ENCODE results near the gene MED13L.

Gene MED13L

DNA sequence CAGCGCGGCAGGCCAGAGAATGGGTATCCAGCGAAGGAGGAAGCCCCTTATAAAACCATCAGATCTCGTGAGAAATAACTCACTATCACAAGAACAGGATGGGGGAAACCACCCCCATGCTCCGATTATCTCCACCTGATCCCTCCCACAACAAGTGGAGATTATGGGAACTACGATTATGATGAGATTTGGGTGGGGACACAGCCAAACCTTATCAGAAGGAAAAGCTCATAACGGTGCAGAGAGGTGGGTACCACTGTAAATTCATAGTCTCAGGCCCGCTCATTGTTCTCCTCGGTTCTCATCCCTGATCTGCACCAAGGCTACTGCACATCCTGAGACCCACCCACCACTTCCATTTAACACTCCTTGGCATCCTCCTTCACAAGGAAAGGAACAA, 326.5 kb downstream of the MED13L start:
- no peaks in the 10 kb centered on the region for H3K27me3 ChIP-seq (ENCODE audit: control insufficient read depth in 1 of 2, insufficient read depth in 2 of 2, low read length in 2 of 2)

DNA sequence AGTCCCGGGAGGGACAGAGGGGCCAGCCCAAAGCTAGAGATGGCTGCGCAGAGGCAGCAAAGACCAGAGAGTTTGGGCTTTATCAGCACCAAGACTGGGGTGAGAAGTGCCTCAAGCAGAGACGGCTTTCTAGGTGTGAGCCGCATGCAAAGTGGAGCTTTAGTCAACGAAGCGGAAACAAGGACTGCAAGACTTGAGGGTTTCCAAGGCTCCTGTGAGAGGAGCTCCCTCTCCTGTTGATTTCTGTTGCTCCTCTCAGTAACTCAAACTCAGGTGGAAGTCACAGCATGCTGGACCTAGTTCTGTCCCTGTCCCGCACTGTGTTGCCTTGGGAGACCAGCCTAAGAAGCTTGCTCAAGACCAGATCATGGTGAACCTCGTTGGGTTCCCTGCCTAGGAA, 327.8 kb downstream of the MED13L start:
- no peaks in the 10 kb centered on the region for H3K9me3 ChIP-seq (ENCODE audit: control insufficient read depth in 1 of 2, low read length in 2 of 2)
- no peak overlapping the region for H3K9ac ChIP-seq (ENCODE audit: low read depth in 1 of 2, low read length in 2 of 2)
- H3K36me3 ChIP-seq (ENCODE audit: control insufficient read depth in 1 of 2, insufficient read depth in 2 of 2, low read length in 2 of 2), result no peaks in the 10 kb centered on the region
- H3K27ac ChIP-seq (ENCODE audit: low read depth, low read length), result no peak overlapping the region
- H3K4me3 ChIP-seq (ENCODE audit: low read depth in 1 of 2, low read length in 2 of 2), result no peak overlapping the region
- no peaks in the 10 kb centered on the region for H3K4me1 ChIP-seq (ENCODE audit: control insufficient read depth in 1 of 2, insufficient read depth in 2 of 2, low read length in 2 of 2)
- H3K27me3 ChIP-seq (ENCODE audit: control insufficient read depth in 1 of 2, insufficient read depth in 2 of 2, low read length in 2 of 2), result no peaks in the 10 kb centered on the region

More for the DNA sequence above, 326.5 kb downstream of the MED13L start:
- no peaks in the 10 kb centered on the region for H3K9me3 ChIP-seq (ENCODE audit: control insufficient read depth in 1 of 2, low read length in 2 of 2)
- no peak overlapping the region for H3K9ac ChIP-seq (ENCODE audit: low read depth in 1 of 2, low read length in 2 of 2)
- H3K4me1 ChIP-seq (ENCODE audit: control insufficient read depth in 1 of 2, insufficient read depth in 2 of 2, low read length in 2 of 2), result no peaks in the 10 kb centered on the region
- no peaks in the 10 kb centered on the region for H3K36me3 ChIP-seq (ENCODE audit: control insufficient read depth in 1 of 2, insufficient read depth in 2 of 2, low read length in 2 of 2)
- H3K27ac ChIP-seq (ENCODE audit: low read depth, low read length), result no peak overlapping the region
- H3K4me3 ChIP-seq (ENCODE audit: low read depth in 1 of 2, low read length in 2 of 2), result no peak overlapping the region

DNA sequence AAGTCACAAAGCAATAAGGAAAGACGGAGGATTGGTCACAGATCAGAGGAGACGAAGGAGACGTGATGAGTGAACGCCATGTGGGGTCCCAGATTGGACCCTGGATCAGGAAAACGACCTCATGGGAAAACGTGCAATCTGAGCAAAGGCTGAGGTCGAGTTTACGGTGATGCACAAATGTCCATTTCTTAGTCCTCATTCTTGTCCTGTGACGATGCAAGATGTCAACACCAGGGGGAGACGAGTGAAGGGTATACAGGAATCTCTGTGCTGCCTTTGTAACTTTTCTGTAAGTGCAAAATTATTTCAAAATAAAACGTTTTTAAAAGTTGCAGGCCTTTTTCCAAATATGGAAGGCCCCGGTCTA, 329.8 kb downstream of the MED13L start:
- no peaks in the 10 kb centered on the region for H3K27me3 ChIP-seq (ENCODE audit: control insufficient read depth in 1 of 2, insufficient read depth in 2 of 2, low read length in 2 of 2)
- H3K9me3 ChIP-seq (ENCODE audit: control insufficient read depth in 1 of 2, low read length in 2 of 2), result no peaks in the 10 kb centered on the region
- no peaks in the 10 kb centered on the region for H3K36me3 ChIP-seq (ENCODE audit: control insufficient read depth in 1 of 2, insufficient read depth in 2 of 2, low read length in 2 of 2)
- H3K9ac ChIP-seq (ENCODE audit: low read depth in 1 of 2, low read length in 2 of 2), result no peak overlapping the region
- no peak overlapping the region for H3K4me3 ChIP-seq (ENCODE audit: low read depth in 1 of 2, low read length in 2 of 2)
- H3K4me1 ChIP-seq (ENCODE audit: control insufficient read depth in 1 of 2, insufficient read depth in 2 of 2, low read length in 2 of 2), result no peaks in the 10 kb centered on the region
- H3K27ac ChIP-seq (ENCODE audit: low read depth, low read length), result no peak overlapping the region

DNA sequence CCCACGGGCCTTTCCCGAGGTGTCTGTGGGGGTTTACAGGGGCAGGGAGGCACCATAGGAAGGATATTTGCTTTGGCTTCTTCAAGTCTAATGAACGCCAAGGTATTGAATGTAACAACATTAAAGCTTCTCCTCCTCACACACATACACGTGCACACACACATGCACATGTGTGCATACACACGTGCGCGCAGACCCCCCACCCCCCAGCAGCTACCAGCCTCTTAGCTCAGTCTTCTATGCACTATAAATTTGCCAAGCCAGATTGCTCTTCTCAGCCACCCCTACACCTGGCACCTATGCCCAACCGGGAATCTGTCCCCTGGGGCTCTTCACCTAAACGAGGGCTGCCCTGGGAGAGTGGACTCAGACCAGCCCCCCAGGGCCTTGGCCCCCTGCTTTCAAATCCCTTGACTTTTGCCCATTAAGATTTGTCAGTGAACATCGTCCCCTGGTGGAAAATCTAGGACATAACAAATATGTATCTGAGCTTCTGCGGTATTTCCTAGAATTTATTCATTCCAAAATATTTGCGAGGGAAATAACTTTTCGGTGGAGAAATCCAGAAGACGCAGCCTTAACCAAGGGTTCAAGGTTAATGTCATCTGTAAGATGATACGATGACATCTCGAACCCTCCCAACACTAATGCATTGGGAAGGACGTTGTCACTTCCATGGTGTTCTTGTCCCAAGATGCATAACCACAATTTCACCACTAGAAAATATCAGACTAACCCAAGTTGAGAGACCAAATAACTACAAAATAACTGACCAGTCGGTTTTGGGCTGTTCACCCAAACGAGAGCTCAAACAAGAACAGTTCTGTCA, 330.4 kb downstream of the MED13L start:
- H3K27me3 ChIP-seq (ENCODE audit: control insufficient read depth in 1 of 2, insufficient read depth in 2 of 2, low read length in 2 of 2), result no peaks in the 10 kb centered on the region
- H3K4me1 ChIP-seq (ENCODE audit: control insufficient read depth in 1 of 2, insufficient read depth in 2 of 2, low read length in 2 of 2), result no peaks in the 10 kb centered on the region
- H3K9ac ChIP-seq (ENCODE audit: low read depth in 1 of 2, low read length in 2 of 2), result no peak overlapping the region
- no peaks in the 10 kb centered on the region for H3K9me3 ChIP-seq (ENCODE audit: control insufficient read depth in 1 of 2, low read length in 2 of 2)
- H3K36me3 ChIP-seq (ENCODE audit: control insufficient read depth in 1 of 2, insufficient read depth in 2 of 2, low read length in 2 of 2), result no peaks in the 10 kb centered on the region
- no peak overlapping the region for H3K27ac ChIP-seq (ENCODE audit: low read depth, low read length)
- no peak overlapping the region for H3K4me3 ChIP-seq (ENCODE audit: low read depth in 1 of 2, low read length in 2 of 2)

DNA sequence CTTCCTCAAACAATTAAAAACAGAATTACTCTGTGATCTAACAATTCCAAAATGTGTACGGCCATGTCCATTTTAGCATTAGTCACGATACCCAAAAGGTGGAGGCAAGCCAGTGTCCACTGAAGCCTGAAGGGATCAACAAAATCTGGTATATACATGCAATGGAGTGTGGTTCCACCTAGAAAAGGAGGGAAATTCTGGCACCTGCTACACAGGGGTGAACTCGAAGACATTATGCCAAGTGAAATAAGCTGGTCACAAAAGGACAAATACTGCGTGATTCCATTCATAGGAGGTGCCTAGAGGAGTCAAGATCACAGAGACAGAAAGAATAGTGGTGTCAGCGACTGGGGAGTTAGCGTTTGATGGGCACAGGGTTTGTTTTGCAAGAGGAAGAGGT, 331.4 kb downstream of the MED13L start:
- no peak overlapping the region for H3K4me3 ChIP-seq (ENCODE audit: low read depth in 1 of 2, low read length in 2 of 2)
- no peaks in the 10 kb centered on the region for H3K4me1 ChIP-seq (ENCODE audit: control insufficient read depth in 1 of 2, insufficient read depth in 2 of 2, low read length in 2 of 2)
- no peaks in the 10 kb centered on the region for H3K9me3 ChIP-seq (ENCODE audit: control insufficient read depth in 1 of 2, low read length in 2 of 2)

DNA sequence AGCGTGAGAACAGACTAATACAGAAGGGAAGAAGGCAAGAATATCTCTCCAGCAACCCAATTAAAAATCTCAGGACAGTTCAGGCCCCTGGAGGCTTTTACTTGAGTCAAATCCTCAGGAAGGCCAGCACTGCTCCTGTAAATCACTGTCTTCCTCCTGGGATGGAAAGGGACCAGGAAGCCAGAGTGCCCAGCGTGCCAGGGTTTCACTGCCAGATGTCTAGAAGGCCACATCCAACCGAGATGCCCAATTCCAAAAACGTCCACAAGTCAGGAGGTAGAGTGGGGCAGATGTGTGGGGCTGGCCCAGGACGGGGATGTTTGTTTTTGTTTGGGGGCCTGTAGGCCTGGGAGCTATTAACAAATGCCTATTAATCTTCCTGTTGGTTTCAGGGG, 332.0 kb downstream of the MED13L start:
- H3K27me3 ChIP-seq (ENCODE audit: control insufficient read depth in 1 of 2, insufficient read depth in 2 of 2, low read length in 2 of 2), result no peaks in the 10 kb centered on the region
- no peaks in the 10 kb centered on the region for H3K9me3 ChIP-seq (ENCODE audit: control insufficient read depth in 1 of 2, low read length in 2 of 2)
- H3K4me1 ChIP-seq (ENCODE audit: control insufficient read depth in 1 of 2, insufficient read depth in 2 of 2, low read length in 2 of 2), result no peaks in the 10 kb centered on the region
- H3K4me3 ChIP-seq (ENCODE audit: low read depth in 1 of 2, low read length in 2 of 2), result no peak overlapping the region
- no peak overlapping the region for H3K27ac ChIP-seq (ENCODE audit: low read depth, low read length)
- H3K36me3 ChIP-seq (ENCODE audit: control insufficient read depth in 1 of 2, insufficient read depth in 2 of 2, low read length in 2 of 2), result no peaks in the 10 kb centered on the region
- no peak overlapping the region for H3K9ac ChIP-seq (ENCODE audit: low read depth in 1 of 2, low read length in 2 of 2)

More for the DNA sequence above, 331.4 kb downstream of the MED13L start:
- Histone ChIP-seq H3K27ac (ENCODE audit: low read depth, low read length) (no peak overlapping the region), H3K36me3 (ENCODE audit: control insufficient read depth in 1 of 2, insufficient read depth in 2 of 2, low read length in 2 of 2) (no peaks in the 10 kb centered on the region), H3K27me3 (ENCODE audit: control insufficient read depth in 1 of 2, insufficient read depth in 2 of 2, low read length in 2 of 2) (no peaks in the 10 kb centered on the region), H3K9ac (ENCODE audit: low read depth in 1 of 2, low read length in 2 of 2) (no peak overlapping the region)

DNA sequence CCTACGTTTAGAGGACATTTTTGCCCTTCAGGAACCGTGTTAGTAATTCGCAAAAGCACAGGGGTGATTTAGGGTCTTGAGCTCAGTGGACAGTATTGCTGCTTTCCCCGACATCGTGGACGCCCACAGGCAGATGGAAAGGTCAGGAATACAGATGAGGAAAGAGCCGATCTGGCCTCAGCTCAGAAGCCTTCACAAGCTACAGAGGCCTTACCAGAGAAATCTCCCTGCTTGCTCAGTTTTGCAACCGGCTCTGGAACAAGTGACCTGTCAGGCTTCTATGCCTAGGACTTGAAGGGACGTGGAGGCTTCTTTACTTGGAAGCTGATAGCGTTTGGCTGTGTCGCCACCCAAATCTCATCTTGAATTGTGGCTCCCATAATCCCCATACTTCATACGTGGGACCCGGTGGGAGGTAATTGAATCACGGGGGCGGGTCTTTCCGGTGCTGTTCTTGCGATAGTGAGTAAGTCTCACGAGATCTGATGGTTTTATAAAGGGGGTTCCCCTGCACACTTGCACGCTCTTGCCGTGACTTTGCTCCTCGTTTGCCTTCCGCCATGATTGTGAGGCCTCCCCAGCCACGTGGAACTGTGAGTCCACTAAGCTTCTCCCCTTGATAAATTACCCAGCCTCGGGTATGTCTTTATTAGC, 332.5 kb downstream of the MED13L start:
- no peaks in the 10 kb centered on the region for H3K27me3 ChIP-seq (ENCODE audit: control insufficient read depth in 1 of 2, insufficient read depth in 2 of 2, low read length in 2 of 2)
- no peak overlapping the region for H3K27ac ChIP-seq (ENCODE audit: low read depth, low read length)
- no peaks in the 10 kb centered on the region for H3K4me1 ChIP-seq (ENCODE audit: control insufficient read depth in 1 of 2, insufficient read depth in 2 of 2, low read length in 2 of 2)
- H3K36me3 ChIP-seq (ENCODE audit: control insufficient read depth in 1 of 2, insufficient read depth in 2 of 2, low read length in 2 of 2), result no peaks in the 10 kb centered on the region
- no peaks in the 10 kb centered on the region for H3K9me3 ChIP-seq (ENCODE audit: control insufficient read depth in 1 of 2, low read length in 2 of 2)
- H3K9ac ChIP-seq (ENCODE audit: low read depth in 1 of 2, low read length in 2 of 2), result no peak overlapping the region
- H3K4me3 ChIP-seq (ENCODE audit: low read depth in 1 of 2, low read length in 2 of 2), result no peak overlapping the region

DNA sequence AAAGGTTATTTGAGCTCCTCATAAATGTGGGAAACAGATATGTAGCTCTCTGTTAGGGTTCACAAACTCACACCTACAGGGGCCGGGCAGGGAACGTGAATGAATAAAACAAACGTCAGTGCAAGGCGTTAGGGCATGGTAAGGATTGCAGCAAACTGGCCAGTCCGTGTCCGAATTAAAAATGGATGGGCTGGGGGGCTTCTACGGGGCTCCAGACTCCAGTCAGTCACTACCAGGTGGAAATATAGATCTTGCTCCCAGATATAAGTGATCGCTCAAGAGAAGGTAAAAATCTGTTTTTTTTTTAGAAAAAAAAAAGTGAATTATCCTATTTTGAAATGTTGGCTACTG, 333.1 kb downstream of the MED13L start:
- no peaks in the 10 kb centered on the region for H3K9me3 ChIP-seq (ENCODE audit: control insufficient read depth in 1 of 2, low read length in 2 of 2)
- no peak overlapping the region for H3K27ac ChIP-seq (ENCODE audit: low read depth, low read length)
- no peaks in the 10 kb centered on the region for H3K27me3 ChIP-seq (ENCODE audit: control insufficient read depth in 1 of 2, insufficient read depth in 2 of 2, low read length in 2 of 2)
- H3K36me3 ChIP-seq (ENCODE audit: control insufficient read depth in 1 of 2, insufficient read depth in 2 of 2, low read length in 2 of 2), result no peaks in the 10 kb centered on the region
- H3K4me3 ChIP-seq (ENCODE audit: low read depth in 1 of 2, low read length in 2 of 2), result no peak overlapping the region
- no peak overlapping the region for H3K9ac ChIP-seq (ENCODE audit: low read depth in 1 of 2, low read length in 2 of 2)
- no peaks in the 10 kb centered on the region for H3K4me1 ChIP-seq (ENCODE audit: control insufficient read depth in 1 of 2, insufficient read depth in 2 of 2, low read length in 2 of 2)

DNA sequence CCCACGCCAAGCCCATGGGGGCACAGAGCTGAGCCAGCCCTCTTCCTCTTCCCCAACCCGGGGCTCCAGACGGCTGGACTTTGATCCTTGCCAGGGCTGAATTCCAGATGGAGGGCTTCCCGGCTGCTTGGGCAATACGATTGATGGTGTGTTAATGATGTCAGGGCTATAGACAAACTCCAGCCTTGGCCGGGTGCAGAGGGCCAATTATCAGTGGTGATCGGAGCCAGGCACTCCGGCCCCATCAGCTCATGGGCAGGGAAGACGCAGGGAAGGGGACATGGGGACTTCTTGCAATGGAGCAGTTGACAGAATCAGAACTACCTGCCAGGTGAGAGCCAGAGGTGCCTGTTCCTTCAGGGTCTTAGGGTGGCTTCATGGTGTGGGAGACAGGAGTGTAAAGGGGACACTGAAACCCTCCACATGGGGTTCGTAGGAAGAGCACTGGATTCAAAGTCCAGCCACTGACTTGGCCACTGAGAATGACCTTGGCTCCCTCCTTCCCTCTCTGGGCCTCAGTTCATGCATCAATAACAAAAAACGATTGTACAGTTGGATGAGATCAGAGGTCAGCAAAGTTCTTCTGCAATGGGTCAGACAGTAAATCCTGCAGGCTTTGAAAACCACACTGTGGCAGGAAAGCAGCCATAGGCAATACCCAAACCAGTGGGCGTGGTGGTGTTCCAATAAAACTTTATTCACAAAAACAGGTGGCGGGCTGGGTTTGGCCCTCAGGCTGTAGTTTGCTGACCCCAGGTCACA, 333.7 kb downstream of the MED13L start:
- Histone ChIP-seq H3K4me1 (ENCODE audit: control insufficient read depth in 1 of 2, insufficient read depth in 2 of 2, low read length in 2 of 2) (no peaks in the 10 kb centered on the region), H3K27ac (ENCODE audit: low read depth, low read length) (no peak overlapping the region), H3K4me3 (ENCODE audit: low read depth in 1 of 2, low read length in 2 of 2) (no peak overlapping the region), H3K36me3 (ENCODE audit: control insufficient read depth in 1 of 2, insufficient read depth in 2 of 2, low read length in 2 of 2) (no peaks in the 10 kb centered on the region), H3K9me3 (ENCODE audit: control insufficient read depth in 1 of 2, low read length in 2 of 2) (peaks cover 0 to 3% of the 10 kb centered on the region in 2 donors), H3K27me3 (ENCODE audit: control insufficient read depth in 1 of 2, insufficient read depth in 2 of 2, low read length in 2 of 2) (no peaks in the 10 kb centered on the region), H3K9ac (ENCODE audit: low read depth in 1 of 2, low read length in 2 of 2) (no peak overlapping the region)

DNA sequence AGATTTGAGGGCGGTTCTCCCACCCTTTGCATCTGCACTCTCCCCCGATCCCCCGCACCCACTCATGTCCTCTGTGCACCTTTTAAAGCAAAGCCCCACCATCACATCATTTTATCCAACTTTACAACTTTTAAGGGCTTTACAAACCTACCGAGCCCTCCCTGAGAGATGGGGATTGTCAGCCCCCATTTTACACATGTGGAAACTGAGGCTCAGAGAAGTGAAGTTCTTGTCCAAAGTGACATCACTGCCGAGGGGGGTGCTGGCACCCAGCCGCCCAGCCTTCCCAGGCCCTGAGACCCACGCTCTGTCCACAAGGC, 334.2 kb downstream of the MED13L start:
- Histone ChIP-seq H3K4me1 (ENCODE audit: control insufficient read depth in 1 of 2, insufficient read depth in 2 of 2, low read length in 2 of 2) (no peaks in the 10 kb centered on the region), H3K27me3 (ENCODE audit: control insufficient read depth in 1 of 2, insufficient read depth in 2 of 2, low read length in 2 of 2) (no peaks in the 10 kb centered on the region)

More for the DNA sequence above, 334.2 kb downstream of the MED13L start:
- Histone ChIP-seq H3K9me3 (ENCODE audit: control insufficient read depth in 1 of 2, low read length in 2 of 2) (peaks cover 0 to 7% of the 10 kb centered on the region in 2 donors), H3K27ac (ENCODE audit: low read depth, low read length) (no peak overlapping the region), H3K36me3 (ENCODE audit: control insufficient read depth in 1 of 2, insufficient read depth in 2 of 2, low read length in 2 of 2) (no peaks in the 10 kb centered on the region), H3K4me3 (ENCODE audit: low read depth in 1 of 2, low read length in 2 of 2) (no peak overlapping the region), H3K9ac (ENCODE audit: low read depth in 1 of 2, low read length in 2 of 2) (no peak overlapping the region)
